ENCODE data around the gene REG1B.

Gene REG1B, protein sequence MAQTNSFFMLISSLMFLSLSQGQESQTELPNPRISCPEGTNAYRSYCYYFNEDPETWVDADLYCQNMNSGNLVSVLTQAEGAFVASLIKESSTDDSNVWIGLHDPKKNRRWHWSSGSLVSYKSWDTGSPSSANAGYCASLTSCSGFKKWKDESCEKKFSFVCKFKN

DNA sequence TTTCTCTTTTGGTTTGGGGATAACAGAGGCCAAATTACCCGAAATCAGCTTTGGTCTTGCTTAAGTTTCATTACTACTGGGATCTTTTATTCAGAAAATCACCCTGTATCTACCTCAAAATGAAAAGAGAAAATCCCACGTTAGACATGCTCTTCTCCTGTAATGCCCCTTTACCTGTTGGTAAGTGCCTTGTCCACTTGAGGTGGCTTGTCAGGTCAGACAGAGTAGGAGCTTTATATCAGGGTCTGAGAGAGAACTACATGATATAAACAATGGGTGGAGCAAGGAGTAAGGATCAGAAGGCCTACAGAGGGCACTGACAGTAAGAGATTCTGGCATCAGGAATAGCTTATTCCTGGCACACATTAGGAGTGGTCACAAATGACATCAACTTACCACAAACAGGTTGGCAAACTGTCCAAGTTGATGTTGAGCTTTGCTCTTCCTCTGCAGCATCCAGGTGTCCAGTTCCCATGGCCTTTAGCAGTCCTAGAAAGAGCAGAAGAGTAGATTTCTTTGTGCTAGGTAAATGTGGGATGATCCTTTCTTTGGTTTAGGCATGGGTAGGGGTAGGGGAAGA lies at the start of gene REG1B:
Gene REG1B (minus strand): TSS at position 209 of the 580 bp plus-strand sequence. CDS start 381 bp downstream, outside the sequence.
- no peak for DNase-seq

DNA sequence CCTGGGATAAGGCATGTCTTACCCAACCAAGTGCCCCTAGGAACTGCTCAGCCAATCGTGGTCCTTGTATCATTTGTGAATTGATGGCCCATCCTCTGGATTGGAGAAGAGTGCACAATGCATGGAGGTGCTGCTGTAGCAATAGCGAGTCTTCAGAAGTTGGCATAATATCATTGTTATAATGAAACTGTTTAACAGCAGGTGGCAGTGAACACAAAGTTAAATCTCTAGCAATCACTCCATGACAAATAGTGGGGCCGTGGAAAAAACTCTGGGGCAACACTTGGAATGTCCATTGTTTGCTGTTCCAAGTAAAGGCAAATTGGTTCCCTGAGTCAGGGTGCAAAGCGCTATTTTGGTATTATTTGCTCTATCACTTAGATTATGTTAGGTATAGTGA lies 43.9 kb upstream of the REG1B start:
- DNase-seq: no peak

DNA sequence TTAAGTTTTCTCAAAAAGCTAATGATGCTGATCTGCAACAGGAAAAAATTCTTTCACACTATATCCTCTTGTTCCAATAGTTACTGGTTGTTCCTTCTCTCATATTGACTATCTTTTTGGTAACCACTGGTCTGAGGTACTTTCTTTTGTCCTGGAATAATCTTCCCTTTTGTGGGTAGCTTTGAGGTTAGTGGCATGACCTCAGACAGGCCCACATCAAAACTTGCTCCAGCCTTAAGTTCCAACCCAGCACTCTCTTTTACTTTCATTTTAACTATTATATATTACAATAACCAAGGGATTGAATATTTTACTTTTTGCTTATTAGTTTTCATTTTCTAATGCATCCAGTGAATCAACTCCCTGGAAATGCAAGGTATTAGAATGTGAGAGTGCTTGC lies 42.0 kb upstream of the REG1B start:
- DNase-seq: no peak

DNA sequence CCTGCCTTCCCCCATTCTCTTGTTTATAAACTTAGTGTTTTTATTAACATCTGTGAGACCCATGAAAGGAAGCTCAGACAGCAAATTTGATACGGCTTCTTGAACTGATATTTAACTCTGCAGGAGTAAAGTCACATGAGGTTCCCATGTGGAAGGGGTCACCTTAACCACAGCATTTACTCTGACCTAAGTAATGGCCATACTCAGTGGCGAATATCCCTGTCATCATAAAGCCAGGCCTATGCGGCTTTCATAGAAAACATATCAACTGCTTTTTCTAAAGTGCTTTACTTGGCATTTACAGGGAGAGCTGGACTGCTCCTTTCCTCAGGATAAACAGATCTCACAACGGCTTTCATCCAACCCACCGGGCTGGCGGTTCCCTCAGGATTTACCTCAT lies 41.5 kb upstream of the REG1B start:
- DNase-seq: no peak

DNA sequence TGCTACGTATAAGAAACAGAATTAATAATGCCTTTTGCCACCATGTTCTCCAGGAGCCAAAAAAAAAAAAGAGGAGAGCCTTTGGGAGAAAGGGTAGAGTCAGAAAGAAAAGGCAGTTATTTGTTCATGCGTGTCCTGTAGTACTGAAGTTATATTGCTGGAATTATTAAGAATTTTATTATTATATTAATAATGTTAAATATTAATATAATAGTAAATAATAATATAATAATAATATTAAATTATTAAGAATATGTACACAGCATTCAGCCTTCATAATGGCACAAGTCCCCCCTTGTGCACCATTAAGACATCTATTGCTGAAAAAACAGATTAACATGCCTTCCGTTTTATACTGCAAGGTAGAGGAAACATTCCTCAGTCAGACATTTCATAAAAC lies 40.6 kb upstream of the REG1B start:
- DNase-seq: no peak

DNA sequence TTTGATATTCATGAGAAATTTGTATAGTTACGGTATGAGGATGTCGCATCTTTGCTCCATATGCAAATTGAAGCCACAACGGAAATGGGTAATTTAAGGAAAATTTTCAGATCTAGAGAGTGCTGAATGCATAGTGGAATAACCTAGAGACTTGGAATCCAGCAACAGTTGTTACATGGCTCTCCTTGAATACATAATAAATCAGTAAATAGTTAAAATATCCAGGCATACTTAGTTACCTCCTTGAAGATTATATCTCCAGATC lies 37.9 kb upstream of the REG1B start:
- DNase-seq: no peak

DNA sequence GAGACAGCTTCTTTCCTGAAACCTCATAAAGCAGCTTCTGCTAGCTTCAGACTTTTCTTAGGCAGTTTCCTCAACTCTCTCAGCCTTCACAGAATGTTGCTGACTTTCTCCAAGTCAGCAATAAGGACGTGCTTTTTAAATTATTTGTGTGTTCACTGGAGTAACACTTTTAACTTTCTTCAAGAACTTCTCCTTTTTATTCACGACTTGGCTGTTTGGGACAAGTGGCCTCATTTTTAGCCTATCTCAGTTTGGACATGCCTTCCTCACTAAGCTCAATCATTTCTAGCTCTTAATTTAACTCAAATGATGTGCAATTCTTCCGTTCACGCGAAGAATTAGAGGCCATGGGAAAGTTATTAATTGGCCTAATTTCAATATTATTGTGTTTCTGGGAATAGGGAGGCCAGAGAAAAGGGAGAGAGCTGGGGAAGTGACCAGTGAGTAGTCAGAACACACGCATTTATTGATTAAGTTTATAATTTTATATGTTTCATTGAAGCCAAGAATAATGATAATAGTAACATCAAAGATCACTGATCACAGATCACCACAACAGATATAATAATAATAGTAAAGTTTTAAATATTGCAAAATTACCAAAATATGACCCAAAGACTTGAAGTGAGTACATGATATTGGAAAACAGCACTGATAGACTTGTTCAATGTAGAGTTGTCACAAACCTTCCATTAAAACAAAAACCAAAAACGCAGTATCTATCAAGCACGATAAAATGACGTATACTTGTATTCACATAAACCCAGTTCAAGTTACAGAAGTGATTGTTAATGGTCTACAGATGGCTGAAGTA lies 37.3 kb upstream of the REG1B start:
- DNase-seq: no peak

DNA sequence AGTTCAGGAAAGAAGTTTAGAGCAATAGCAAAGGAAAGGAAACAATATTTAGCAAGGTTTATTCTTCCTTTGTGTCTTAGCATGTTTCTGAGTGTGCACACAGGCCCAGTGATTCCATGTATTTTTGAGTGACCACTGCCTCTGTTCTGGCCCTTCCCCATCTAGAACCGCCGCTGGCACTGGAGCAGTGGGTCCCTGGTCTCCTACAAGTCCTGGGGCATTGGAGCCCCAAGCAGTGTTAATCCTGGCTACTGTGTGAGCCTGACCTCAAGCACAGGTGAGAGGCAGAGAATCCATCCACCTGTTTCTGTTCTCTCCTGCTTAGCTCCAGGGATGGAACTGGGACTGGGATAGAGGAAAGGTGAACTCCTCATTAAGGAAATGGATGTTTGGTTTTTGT lies 34.9 kb upstream of the REG1B start:
- DNase-seq: no peak

DNA sequence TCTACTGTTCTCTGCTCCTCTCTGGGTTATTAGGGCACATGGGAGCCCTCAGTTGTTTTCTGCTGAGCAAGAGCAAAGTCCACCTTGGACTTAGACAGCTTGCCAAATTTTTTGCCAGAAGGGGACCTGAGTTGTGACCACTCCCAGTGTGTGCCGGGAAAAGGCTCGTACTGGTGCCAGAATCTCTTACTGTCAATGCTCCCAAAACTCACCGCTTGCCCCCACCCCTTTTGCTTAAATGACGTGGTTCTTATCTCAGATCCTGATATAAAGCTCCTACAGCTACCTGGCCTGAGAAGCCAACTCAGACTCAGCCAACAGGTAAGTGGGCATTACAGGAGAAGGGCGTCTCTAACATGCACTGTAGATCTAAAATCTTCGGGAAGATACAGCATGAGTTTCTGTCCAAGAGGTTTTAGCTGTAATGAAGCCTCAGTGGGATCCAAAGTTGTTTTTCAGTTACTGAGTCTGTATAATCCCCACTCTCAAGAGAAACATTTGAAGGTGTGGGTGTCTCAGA lies 32.5 kb upstream of the REG1B start, which contains the start of gene REG1A:
Gene REG1A (plus strand): TSS at position 295 of the 520 bp plus-strand sequence. CDS start 374 bp downstream, outside the sequence.
- DNase-seq: no peak

DNA sequence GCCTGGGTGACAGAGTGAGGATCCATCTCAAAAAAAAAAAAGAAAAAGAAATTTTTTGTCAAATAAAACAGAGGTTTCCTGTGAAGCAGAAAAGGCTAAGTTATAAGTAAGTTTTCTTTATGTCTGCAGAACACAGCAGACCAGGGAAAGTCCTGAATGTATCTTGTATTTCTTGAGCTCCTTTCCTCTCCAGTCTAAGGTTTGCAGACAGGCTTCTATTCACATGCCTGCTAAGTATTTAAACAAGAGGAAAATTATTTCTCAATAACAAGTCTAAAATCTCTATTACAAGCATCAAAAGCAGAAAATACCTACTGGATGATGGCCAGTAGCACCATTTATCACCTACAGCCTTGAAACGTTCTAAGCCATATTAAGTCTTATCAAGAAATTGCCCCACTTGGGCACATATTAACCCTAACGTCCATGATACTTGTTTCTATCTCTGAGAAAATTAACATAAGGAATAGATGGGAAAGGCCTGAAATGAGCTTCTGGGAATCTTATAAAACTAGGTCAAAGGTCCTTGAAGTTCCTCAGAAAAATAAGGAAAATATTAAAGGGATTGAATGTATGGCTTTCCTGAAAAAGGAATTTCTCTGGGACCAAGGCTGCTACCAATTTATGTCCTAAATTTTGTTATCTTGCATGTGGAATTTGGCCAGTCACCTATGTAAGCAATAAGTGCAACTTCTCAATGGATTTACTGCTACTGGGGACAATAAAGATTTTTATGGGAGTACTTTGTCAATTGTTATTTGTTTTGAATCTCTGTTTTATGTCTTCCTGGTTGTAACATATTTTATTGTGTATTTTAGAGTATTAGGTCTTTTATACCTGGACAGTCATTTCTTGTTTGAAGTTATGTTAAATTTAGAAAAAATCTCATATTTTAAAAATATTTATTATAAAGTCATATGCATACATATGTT lies 29.5 kb upstream of the REG1B start:
- no peak for DNase-seq

DNA sequence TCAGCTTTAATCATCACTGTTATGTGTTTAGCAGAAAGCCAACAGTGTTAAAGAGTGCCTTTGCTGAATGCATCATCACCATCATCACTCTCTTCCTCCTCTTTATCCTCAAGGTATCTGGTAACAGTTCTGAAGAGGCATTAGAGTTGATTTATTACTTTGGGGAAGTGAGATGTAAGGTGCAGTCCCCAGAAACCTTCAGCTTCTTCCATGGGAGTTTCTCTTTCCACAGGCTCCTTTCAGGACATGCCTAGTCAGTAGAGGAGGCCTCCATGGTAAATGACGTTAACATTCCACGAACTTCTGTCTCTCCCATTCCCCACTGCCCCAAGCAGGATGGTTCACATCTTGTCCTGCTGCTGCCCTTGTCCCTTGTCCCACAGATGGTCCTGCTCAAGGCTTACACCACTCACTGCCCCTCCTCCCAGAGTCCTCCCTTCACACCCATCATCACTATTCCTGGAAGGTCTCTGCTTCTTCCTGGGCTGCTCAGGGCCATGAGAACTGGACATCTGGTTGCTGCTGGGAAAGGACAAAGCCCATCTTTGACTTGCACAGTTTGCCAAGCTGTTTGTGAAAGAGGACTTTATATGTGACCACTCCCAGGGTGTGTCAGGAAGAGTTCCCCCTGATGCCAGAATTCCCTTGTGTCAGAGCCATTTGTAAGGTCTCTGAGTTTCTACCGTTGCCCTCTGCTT lies 27.2 kb upstream of the REG1B start:
- DNase-seq: no peak

DNA sequence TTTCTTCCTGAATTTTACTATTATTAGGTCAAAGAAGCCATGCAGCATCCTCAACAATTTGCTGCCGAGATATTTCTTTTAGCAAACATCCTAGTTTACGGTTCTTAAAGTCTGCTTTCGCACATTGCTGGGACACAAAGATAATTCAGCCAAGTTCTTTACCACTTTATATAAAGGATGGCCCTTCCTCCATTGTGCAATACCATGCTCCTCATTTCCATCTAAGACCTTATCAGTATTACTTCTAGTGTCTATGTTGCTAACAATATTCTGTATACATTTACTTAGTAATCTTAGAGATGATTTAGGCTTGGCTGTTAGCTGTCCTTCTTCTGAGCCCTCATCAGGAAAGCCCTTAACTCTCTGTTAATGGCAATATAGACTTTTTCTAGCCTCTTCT lies 24.5 kb upstream of the REG1B start:
- no peak for DNase-seq

DNA sequence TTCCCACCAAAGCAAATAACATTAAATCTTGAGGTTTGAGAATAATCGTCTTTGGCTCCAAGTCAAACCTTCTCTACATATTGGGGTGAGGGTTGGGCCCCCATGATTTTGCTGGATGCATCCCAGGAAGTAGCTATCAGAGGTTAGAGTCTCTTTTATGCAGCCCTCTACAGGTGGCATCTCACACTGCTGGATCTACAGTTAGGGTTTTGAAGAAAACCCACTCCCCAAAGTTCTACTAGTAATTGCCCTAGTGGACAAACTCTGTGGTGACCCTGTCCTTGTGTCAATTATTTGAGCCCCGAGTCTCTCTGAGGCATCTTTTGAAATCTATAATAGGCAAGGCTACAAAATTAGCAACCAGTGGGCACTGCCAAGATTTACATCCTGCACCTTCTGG lies 17.5 kb upstream of the REG1B start:
- DNase-seq: no peak

DNA sequence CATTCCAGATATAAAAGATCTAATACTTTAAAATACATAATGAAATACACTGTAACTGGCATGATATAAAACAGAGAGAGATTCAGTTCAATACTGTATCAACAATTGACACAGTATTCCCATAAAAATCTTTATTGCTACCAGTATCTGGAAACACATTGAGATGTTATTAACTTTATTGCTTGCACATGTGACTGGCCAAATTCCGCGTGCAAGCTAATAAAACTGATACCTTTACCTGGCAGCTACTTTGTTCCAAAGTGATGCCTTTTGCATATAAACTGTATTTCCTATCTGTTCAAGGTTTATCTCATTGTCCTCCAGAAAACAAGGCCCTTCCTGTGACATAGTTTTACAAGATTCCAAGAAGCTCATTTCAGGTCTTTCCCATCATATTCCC lies 15.4 kb upstream of the REG1B start:
- no peak for DNase-seq

DNA sequence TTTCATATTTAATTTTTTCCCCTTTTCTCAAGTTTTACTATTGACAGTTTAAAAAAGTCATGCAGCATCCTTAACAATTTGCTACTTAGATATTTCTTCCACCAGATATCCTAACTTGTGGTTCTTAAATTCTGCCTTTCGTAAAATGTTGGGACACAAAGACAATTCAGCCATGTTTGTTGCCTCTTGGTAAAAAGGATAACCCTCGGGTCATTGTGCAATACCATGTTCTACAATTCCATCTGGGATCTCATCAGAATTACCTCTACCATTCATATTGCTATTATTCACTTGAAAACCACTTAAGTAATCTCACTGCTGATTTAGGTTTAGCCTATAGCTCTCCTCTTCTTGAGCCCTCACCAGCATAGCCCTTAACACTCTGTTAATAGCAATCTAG lies 13.2 kb upstream of the REG1B start:
- DNase-seq: no peak

DNA sequence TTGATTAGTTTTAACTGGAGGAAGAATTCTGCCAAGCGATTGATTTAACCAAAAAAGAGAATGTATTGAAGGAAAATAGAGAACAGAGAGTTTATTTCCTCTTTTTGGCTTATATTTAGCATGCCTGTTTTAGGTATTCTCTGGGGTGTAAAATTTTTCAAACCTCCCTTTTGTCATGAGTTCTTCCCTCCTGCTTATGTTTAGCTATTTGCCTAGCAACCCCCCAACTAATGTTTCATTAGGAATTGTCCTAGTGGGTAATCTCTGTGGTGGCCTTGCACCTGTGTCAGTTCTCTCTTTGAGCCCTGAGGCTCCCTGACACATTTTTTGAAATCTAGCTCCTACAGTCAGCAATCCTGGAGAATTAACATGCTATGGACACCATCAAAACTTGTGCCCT lies 12.5 kb upstream of the REG1B start:
- no peak for DNase-seq

DNA sequence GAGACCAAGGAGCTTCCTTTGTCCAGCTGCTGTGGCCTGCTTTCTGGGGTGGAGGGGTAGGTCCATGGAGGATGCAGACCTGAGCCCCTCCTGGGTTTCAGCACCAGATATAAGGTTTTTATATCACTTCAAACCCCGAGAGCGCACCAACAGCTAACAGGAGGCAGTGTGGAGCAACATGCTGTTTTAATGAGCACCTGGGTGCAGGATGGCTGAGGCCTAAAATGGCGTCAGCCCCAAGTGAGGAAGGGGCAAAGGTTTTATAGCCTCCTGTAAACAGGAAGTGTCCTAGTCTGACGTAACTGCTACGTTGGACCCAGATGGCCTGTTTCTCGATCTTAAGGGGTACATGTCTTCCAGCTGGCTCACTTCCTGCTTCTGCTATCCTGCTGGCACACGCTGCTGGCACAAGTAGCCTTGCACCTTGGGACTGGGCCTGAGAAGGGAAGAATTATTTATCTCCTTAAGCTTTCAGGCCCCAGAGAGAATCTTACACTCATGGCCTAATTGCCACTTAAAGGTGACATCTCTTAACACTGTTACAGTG lies 11.4 kb upstream of the REG1B start:
- DNase-seq: no peak

DNA sequence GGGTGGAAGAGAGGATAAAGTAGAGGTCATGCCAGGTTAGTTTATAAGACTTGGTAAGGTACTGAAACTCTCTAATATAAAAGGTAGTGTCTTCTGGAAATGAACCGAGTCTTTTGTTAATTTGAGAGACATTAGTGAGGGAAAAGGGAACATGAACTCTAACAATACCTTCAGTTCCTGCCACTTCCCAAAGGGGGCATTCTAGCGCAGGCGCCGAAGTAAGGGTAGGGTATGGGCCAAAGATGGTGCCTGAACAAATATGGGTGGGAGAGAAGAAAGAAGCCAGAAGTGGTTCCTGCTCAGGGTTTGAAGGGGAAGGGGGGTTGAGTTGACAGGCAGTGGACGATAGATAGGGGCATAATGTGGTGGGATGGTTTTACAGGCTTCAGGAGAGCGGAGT lies 10.1 kb upstream of the REG1B start:
- no peak for DNase-seq

DNA sequence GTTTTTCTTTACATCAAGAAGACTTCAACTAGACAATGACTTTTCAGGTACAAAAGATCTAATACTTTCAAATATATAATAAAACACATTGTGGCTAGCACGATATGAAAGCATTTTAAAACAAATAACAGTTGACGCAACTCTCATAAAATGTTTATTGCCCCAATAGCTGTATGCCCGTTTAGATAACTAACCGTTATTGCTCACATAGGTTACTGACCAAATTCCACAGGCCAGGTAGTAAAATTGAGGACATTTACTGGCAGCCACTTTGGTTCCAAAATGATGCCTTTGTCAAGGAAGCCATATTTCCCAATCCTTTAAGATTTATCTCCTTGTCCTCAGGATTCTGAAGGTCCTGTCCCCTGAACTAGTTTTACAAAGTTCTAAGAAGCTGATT lies 2.9 kb upstream of the REG1B start:
- no peak for DNase-seq

DNA sequence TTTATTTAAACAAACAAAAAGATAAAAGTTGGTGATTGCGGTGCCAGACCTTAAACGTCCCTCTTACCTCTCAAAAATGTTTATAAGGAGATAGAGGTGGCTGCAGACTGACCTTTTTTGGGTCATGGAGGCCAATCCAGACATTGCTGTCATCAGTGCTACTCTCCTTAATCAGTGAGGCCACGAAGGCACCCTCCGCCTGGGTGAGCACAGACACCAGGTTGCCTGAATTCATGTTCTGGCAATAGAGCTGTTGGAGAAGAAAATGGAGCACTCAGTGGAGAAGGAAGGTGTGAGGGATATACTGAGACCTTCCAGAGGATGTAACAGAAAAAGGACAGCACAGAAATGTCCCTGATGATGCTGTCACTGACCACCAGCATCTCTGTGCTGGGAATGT lies 1.5 kb downstream of the REG1B start:
- DNase-seq: no peak

DNA sequence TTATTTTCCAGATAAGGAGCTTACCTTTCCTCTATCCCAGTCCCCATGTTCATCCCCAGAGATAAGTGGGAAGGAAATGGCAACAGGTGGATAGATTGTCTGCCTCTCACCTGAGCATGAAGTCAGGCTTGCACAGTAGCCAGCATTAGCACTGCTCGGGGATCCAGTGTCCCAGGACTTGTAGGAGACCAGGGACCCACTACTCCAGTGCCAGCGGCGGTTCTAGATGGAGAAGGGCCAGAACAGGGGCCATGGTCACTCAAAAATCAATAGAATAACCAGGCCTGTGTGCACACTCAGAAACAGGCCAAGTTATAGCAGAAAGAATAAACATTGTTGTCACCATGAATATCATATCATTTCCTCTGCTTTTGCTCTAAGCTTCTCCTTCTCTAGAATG lies 2.4 kb downstream of the REG1B start:
- DNase-seq: no peak

DNA sequence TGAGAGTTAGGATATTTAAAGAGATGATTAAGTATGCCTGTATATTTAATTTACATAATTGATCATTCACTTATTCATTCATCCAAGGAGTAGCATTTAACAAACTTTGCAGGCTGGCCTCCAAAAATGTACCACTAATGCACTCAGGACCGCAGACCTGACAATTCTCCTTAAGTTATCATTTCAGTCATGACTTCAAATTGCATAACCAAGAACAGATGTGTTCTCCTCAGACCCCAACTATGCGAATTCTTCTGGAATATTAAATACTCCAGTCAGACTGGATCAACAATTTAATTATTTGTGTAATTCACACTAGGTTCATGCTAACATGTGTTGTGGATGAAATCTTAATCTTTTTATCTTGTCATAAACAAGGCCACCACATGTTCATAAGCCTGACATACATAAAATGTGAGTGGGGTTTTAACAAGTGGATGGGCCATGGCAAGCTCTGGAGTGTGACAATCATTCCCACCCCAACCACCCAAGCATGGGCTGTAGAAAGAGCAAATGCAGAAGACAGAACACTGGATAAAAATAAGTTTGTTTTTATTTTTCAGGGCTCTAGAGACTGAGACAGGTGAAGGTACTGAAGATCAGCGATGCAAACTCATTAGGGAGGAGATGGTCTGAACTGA lies 3.2 kb downstream of the REG1B start:
- DNase-seq: no peak
